Measurements from ENCODE around the gene LRCH1.

The LRCH1 gene

GRCh38 chr13:46535825-46536224, 17.1 kb upstream of the LRCH1 start:
- DNase-seq (ENCODE audit: low spot score), result no peak

GRCh38 chr13:46536341-46536740, 16.6 kb upstream of the LRCH1 start:
- DNase-seq (ENCODE audit: low spot score), result no peak

GRCh38 chr13:46539231-46539630, 13.7 kb upstream of the LRCH1 start:
- DNase-seq (ENCODE audit: low spot score), result no peak

- DNase-seq (ENCODE audit: low spot score), result no peak
Measured at GRCh38 chr13:46541210-46541609, 11.8 kb upstream of the LRCH1 start.

- DNase-seq (ENCODE audit: low spot score), result no peak
Measured at GRCh38 chr13:46542833-46543232, 10.1 kb upstream of the LRCH1 start.

- DNase-seq (ENCODE audit: low spot score), result no peak
Measured at GRCh38 chr13:46543287-46543686, 9.7 kb upstream of the LRCH1 start.

GRCh38 chr13:46544208-46544607, 8.8 kb upstream of the LRCH1 start:
- no peak for DNase-seq (ENCODE audit: low spot score)

GRCh38 chr13:46544811-46545210, 8.2 kb upstream of the LRCH1 start:
- no peak for DNase-seq (ENCODE audit: low spot score)

GRCh38 chr13:46546084-46546768, 6.7 kb upstream of the LRCH1 start:
- DNase-seq (ENCODE audit: low spot score), result no peak

GRCh38 chr13:46550822-46551221, 2.1 kb upstream of the LRCH1 start:
- no peak for DNase-seq (ENCODE audit: low spot score)

GRCh38 chr13:46551410-46552302, 1.3 kb upstream of the LRCH1 start:
- peak; percentile 53 for DNase-seq (ENCODE audit: low spot score)

GRCh38 chr13:46552303-46552682, 677 bp upstream of the LRCH1 start:
- DNase-seq (ENCODE audit: low spot score), result no peak

GRCh38 chr13:46553521-46553885, 533 bp downstream of the LRCH1 start:
- DNase-seq (ENCODE audit: low spot score), result no peak

GRCh38 chr13:46553886-46554858, 1.2 kb downstream of the LRCH1 start:
- peak; percentile 50 for DNase-seq (ENCODE audit: low spot score)

- no peak for DNase-seq (ENCODE audit: low spot score)
Measured at GRCh38 chr13:46554951-46555350, 2.0 kb downstream of the LRCH1 start.

GRCh38 chr13:46555722-46556417, 2.9 kb downstream of the LRCH1 start:
- no peak for DNase-seq (ENCODE audit: low spot score)

GRCh38 chr13:46556418-46556779, 3.4 kb downstream of the LRCH1 start:
- no peak for DNase-seq (ENCODE audit: low spot score)

GRCh38 chr13:46559272-46559805, 6.4 kb downstream of the LRCH1 start:
- DNase-seq (ENCODE audit: low spot score), result no peak

- no peak for DNase-seq (ENCODE audit: low spot score)
Measured at GRCh38 chr13:46560778-46561177, 7.8 kb downstream of the LRCH1 start.

GRCh38 chr13:46561286-46561685, 8.3 kb downstream of the LRCH1 start:
- no peak for DNase-seq (ENCODE audit: low spot score)

- DNase-seq (ENCODE audit: low spot score), result no peak
Measured at GRCh38 chr13:46561691-46562090, 8.7 kb downstream of the LRCH1 start.

GRCh38 chr13:46562152-46562551, 9.2 kb downstream of the LRCH1 start:
- no peak for DNase-seq (ENCODE audit: low spot score)
